ENCODE data around the gene EMC8. TPM values are rescaled to one million over a fixed set of nuclear protein-coding genes. Genes with fewer than 3 reads are reported as not detected.

The EMC8 gene
- total and polyA plus RNA-seq, 3 experiments from 2014 or later: 27.6 to 56.2 (median 52.2) TPM

GRCh38 chr16:85774811-85775210, 24.5 kb downstream of the EMC8 start:
- Mint-ChIP-seq H3K4me3 (no peak overlapping the region), H3K27ac (peak overlapping the region in 1 of 8 donors; percentile 76), H3K4me1 (peaks cover 12 to 15% (median 13%) of the 10 kb centered on the region in 3 donors), H3K36me3 (peaks cover 5 to 52% (median 16%) of the 10 kb centered on the region in 3 donors), H3K27me3 (no peaks in the 10 kb centered on the region), H3K9me3 (no peaks in the 10 kb centered on the region)
- DNase-seq: no peak
- no peak overlapping the region for H3K27ac ChIP-seq (ENCODE audit: low read depth, low read length)
- H3K4me3 ChIP-seq (ENCODE audit: low read length): no peak overlapping the region
- peaks cover 18% of the 10 kb centered on the region for H3K36me3 ChIP-seq (ENCODE audit: insufficient read depth, low read length)
- POLR2A ChIA-PET: no interaction called here
- H3K4me1 ChIP-seq (ENCODE audit: insufficient read depth, low read length): no peaks in the 10 kb centered on the region
- CTCF ChIA-PET: no interaction called here
- no peaks in the 10 kb centered on the region for H3K27me3 ChIP-seq (ENCODE audit: insufficient read depth, low read length, poor library complexity, severe bottlenecking)
- no peaks in the 10 kb centered on the region for H3K9me3 ChIP-seq (ENCODE audit: low read length)

DNA sequence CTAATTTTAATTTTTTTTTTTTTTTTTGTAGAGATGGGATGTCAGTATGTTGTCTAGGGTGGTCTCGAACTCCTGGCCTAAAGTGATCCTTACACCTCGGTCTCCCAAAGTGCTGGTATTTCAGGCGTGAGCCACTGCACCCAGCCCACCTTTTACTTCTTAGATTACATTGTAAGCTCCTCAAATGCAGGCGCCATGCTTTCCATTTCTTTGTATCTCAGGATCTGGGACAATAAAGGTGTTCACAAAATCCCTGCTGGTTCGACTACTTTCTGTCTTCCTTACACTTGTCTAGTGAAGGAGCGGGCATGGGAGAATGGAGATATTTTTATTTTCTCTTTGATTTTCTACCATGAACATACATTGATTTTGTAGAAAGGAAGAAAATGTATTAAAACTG, 25.2 kb downstream of the EMC8 start:
- H3K4me3 ChIP-seq (ENCODE audit: low read length): no peak overlapping the region
- H3K4me1 ChIP-seq (ENCODE audit: insufficient read depth, low read length): no peaks in the 10 kb centered on the region
- CTCF ChIA-PET: no interaction called here
- no peaks in the 10 kb centered on the region for H3K9me3 Mint-ChIP-seq
- no peak overlapping the region for H3K27ac ChIP-seq (ENCODE audit: low read depth, low read length)
- peaks cover 17% of the 10 kb centered on the region for H3K36me3 ChIP-seq (ENCODE audit: insufficient read depth, low read length)
- POLR2A ChIA-PET: interaction anchor here (0.6 kb wide), 1 partner anchor 8 kb away, joined by 5 read pairs; no protein-coding TSS in a partner anchor
- no peak for DNase-seq
- H3K4me3 Mint-ChIP-seq: no peak overlapping the region
- H3K9me3 ChIP-seq (ENCODE audit: low read length): no peaks in the 10 kb centered on the region
- H3K4me1 Mint-ChIP-seq: peaks cover 5 to 9% (median 7%) of the 10 kb centered on the region in 3 donors
- H3K27ac Mint-ChIP-seq: no peak overlapping the region
- H3K36me3 Mint-ChIP-seq: peaks cover 0 to 46% (median 11%) of the 10 kb centered on the region in 3 donors
- no peaks in the 10 kb centered on the region for H3K27me3 Mint-ChIP-seq
- no peaks in the 10 kb centered on the region for H3K27me3 ChIP-seq (ENCODE audit: insufficient read depth, low read length, poor library complexity, severe bottlenecking)

DNA sequence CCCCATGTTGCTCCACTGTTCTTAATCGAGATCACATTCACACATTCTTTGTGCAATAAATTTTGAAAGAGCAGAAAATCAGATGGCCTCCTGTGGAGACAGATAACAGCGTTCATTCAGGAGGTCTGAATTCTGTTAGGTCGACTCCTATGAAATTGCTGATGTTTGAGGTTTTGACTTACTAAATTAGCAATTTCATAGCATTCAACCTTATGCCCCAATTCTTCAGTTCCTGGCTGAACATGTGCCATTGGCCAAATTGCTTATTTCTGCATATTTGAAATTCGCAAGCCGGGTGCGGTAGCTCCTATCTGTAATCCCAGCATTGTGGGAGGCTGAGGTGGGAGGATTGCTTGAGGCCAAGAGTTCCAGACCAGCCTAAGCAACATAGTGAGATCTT, 26.3 kb downstream of the EMC8 start:
- H3K27me3 Mint-ChIP-seq: no peaks in the 10 kb centered on the region

DNA sequence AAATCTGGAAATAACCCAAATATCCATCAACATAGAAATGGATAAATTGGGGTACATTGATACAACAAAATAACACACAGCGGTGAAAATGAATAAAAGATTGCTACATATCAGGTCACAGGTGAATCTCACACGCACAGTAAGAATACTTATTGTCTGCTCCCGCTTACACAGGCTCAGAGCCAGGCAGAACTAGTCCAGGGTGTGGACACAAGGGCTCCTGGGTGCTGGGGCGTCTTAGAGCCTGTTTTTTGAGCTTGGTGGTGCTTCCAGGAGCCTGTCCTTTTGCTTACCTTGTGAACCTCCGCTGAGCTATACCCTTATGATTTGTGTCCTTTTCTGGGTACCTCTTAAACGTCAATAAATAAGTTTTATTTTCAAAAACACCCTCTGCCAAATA, 28.6 kb downstream of the EMC8 start:
- Mint-ChIP-seq H3K27me3 (no peaks in the 10 kb centered on the region), H3K4me1 (no peaks in the 10 kb centered on the region), H3K4me3 (no peak overlapping the region), H3K36me3 (peaks cover 0 to 17% (median 8%) of the 10 kb centered on the region in 3 donors), H3K9me3 (no peaks in the 10 kb centered on the region), H3K27ac (no peak overlapping the region)
- CTCF ChIA-PET: no interaction called here
- POLR2A ChIA-PET: no interaction called here
- no peak overlapping the region for H3K4me3 ChIP-seq (ENCODE audit: low read length)
- H3K27me3 ChIP-seq (ENCODE audit: insufficient read depth, low read length, poor library complexity, severe bottlenecking): no peaks in the 10 kb centered on the region
- DNase-seq: no peak
- H3K9me3 ChIP-seq (ENCODE audit: low read length): no peaks in the 10 kb centered on the region
- H3K4me1 ChIP-seq (ENCODE audit: insufficient read depth, low read length): no peaks in the 10 kb centered on the region
- H3K27ac ChIP-seq (ENCODE audit: low read depth, low read length): no peak overlapping the region
- no peaks in the 10 kb centered on the region for H3K36me3 ChIP-seq (ENCODE audit: insufficient read depth, low read length)

More for the DNA sequence above, 26.3 kb downstream of the EMC8 start:
- H3K36me3 Mint-ChIP-seq: peaks cover 0 to 35% (median 10%) of the 10 kb centered on the region in 3 donors
- H3K27ac Mint-ChIP-seq: no peak overlapping the region
- no peaks in the 10 kb centered on the region for H3K9me3 ChIP-seq (ENCODE audit: low read length)
- no peaks in the 10 kb centered on the region for H3K4me1 Mint-ChIP-seq
- POLR2A ChIA-PET: no interaction called here
- peaks cover 12% of the 10 kb centered on the region for H3K36me3 ChIP-seq (ENCODE audit: insufficient read depth, low read length)
- no peak overlapping the region for H3K4me3 Mint-ChIP-seq
- no peak overlapping the region for H3K27ac ChIP-seq (ENCODE audit: low read depth, low read length)
- no peak overlapping the region for H3K4me3 ChIP-seq (ENCODE audit: low read length)
- H3K27me3 ChIP-seq (ENCODE audit: insufficient read depth, low read length, poor library complexity, severe bottlenecking): no peaks in the 10 kb centered on the region
- no peak for DNase-seq
- CTCF ChIA-PET: no interaction called here
- no peaks in the 10 kb centered on the region for H3K9me3 Mint-ChIP-seq
- H3K4me1 ChIP-seq (ENCODE audit: insufficient read depth, low read length): no peaks in the 10 kb centered on the region

DNA sequence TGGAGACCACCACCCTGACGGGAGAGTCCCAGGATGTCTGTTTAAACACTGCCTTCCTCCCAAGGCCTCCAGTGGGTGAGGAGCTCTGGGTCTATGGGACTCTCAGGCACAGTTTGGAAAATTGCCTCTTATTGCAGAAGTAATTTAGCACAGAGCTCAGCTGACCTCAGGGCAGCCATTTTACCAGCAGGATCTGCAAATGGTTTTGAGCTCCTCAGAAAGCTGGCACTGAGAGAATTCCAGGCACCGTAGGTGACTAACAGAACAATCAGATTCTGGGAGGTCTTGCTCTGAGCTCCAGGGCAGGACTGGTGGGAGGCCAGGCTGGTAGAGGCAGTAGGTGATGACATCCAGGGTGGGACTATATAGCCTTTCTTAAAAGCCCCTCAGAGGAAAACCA, 31.1 kb downstream of the EMC8 start:
- DNase-seq: no peak
- peak overlapping the region in 1 of 8 donors; percentile 43 for H3K27ac Mint-ChIP-seq
- Histone ChIP-seq H3K36me3 (ENCODE audit: insufficient read depth, low read length) (no peaks in the 10 kb centered on the region), H3K27ac (ENCODE audit: low read depth, low read length) (no peak overlapping the region), H3K27me3 (ENCODE audit: insufficient read depth, low read length, poor library complexity, severe bottlenecking) (no peaks in the 10 kb centered on the region), H3K4me3 (ENCODE audit: low read length) (no peak overlapping the region), H3K4me1 (ENCODE audit: insufficient read depth, low read length) (no peaks in the 10 kb centered on the region), H3K9me3 (ENCODE audit: low read length) (no peaks in the 10 kb centered on the region)
- ChIA-PET CTCF (interaction anchor here (1.0 kb wide), 1 partner anchor 51 kb away, joined by 4 read pairs; no protein-coding TSS in a partner anchor), POLR2A (no interaction called here)
- peaks cover 0 to 8% (median 8%) of the 10 kb centered on the region in 3 donors for H3K36me3 Mint-ChIP-seq
- H3K4me1 Mint-ChIP-seq: no peaks in the 10 kb centered on the region
- peaks cover 0 to 4% of the 10 kb centered on the region in 2 donors for H3K27me3 Mint-ChIP-seq
- H3K4me3 Mint-ChIP-seq: peak overlapping the region in 1 of 7 donors; percentile 61
- no peaks in the 10 kb centered on the region for H3K9me3 Mint-ChIP-seq

GRCh38 chr16:85767531-85767930, 31.8 kb downstream of the EMC8 start:
- Mint-ChIP-seq H3K36me3 (peaks cover 0 to 8% (median 8%) of the 10 kb centered on the region in 3 donors), H3K4me1 (no peaks in the 10 kb centered on the region), H3K4me3 (no peak overlapping the region), H3K27me3 (peaks cover 0 to 4% of the 10 kb centered on the region in 2 donors), H3K9me3 (no peaks in the 10 kb centered on the region), H3K27ac (peak overlapping the region in 1 of 8 donors; percentile 84)
- DNase-seq: no peak
- CTCF ChIA-PET: interaction anchor here (1.0 kb wide), 1 partner anchor 50 kb away, joined by 4 read pairs; no protein-coding TSS in a partner anchor
- H3K4me3 ChIP-seq (ENCODE audit: low read length): no peak overlapping the region
- no peaks in the 10 kb centered on the region for H3K9me3 ChIP-seq (ENCODE audit: low read length)
- no peak overlapping the region for H3K27ac ChIP-seq (ENCODE audit: low read depth, low read length)
- no peaks in the 10 kb centered on the region for H3K27me3 ChIP-seq (ENCODE audit: insufficient read depth, low read length, poor library complexity, severe bottlenecking)
- no peaks in the 10 kb centered on the region for H3K36me3 ChIP-seq (ENCODE audit: insufficient read depth, low read length)
- no peaks in the 10 kb centered on the region for H3K4me1 ChIP-seq (ENCODE audit: insufficient read depth, low read length)
- POLR2A ChIA-PET: no interaction called here

GRCh38 chr16:85765767-85766166, 33.6 kb downstream of the EMC8 start:
- Histone ChIP-seq H3K27me3 (ENCODE audit: insufficient read depth, low read length, poor library complexity, severe bottlenecking) (no peaks in the 10 kb centered on the region), H3K27ac (ENCODE audit: low read depth, low read length) (no peak overlapping the region), H3K4me3 (ENCODE audit: low read length) (no peak overlapping the region), H3K9me3 (ENCODE audit: low read length) (no peaks in the 10 kb centered on the region), H3K36me3 (ENCODE audit: insufficient read depth, low read length) (no peaks in the 10 kb centered on the region), H3K4me1 (ENCODE audit: insufficient read depth, low read length) (no peaks in the 10 kb centered on the region)
- Mint-ChIP-seq H3K36me3 (peaks cover 0 to 6% (median 6%) of the 10 kb centered on the region in 3 donors), H3K27ac (peak overlapping the region in 1 of 8 donors; percentile 78), H3K27me3 (peaks cover 0 to 9% of the 10 kb centered on the region in 2 donors), H3K4me1 (no peaks in the 10 kb centered on the region), H3K9me3 (no peaks in the 10 kb centered on the region), H3K4me3 (no peak overlapping the region)
- ChIA-PET CTCF (no interaction called here), POLR2A (interaction anchor here (0.5 kb wide), 1 partner anchor 8 kb away, joined by 5 read pairs; no protein-coding TSS in a partner anchor)
- no peak for DNase-seq

DNA sequence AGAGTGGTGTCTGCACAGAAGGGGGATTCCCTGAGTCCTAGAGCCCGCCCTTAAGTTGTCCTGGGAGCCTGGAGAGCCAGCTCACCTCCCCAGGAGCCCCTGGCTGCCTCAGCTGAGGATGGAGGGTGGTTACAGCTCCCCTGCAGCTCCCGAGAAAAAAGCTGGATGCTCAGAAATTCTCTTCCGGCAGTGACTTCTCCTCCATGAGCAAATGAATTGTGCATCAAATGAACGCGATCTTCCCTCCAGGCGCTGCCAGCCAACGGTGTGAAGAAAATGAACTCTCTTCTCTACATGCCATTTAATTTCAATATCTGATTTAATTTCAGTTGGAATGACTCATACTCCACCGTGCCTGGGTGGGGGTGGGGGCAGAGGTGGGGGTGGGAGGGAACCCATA, 34.1 kb downstream of the EMC8 start:
- H3K9me3 ChIP-seq (ENCODE audit: low read length): no peaks in the 10 kb centered on the region
- no peak overlapping the region for H3K4me3 ChIP-seq (ENCODE audit: low read length)
- POLR2A ChIA-PET: no interaction called here
- H3K27ac ChIP-seq (ENCODE audit: low read depth, low read length): no peak overlapping the region
- no peaks in the 10 kb centered on the region for H3K9me3 Mint-ChIP-seq
- no peak for DNase-seq
- H3K4me3 Mint-ChIP-seq: no peak overlapping the region
- CTCF ChIA-PET: no interaction called here
- no peaks in the 10 kb centered on the region for H3K27me3 ChIP-seq (ENCODE audit: insufficient read depth, low read length, poor library complexity, severe bottlenecking)
- no peaks in the 10 kb centered on the region for H3K4me1 ChIP-seq (ENCODE audit: insufficient read depth, low read length)
- H3K27ac Mint-ChIP-seq: no peak overlapping the region
- H3K4me1 Mint-ChIP-seq: no peaks in the 10 kb centered on the region
- H3K36me3 ChIP-seq (ENCODE audit: insufficient read depth, low read length): no peaks in the 10 kb centered on the region
- peaks cover 0 to 2% (median 2%) of the 10 kb centered on the region in 3 donors for H3K36me3 Mint-ChIP-seq
- peaks cover 4 to 10% of the 10 kb centered on the region in 2 donors for H3K27me3 Mint-ChIP-seq

Measured in CD8-positive, alpha-beta memory T cell (primary cell).